ENCODE data around the gene NDUFAF5.

Gene NDUFAF5

DNA sequence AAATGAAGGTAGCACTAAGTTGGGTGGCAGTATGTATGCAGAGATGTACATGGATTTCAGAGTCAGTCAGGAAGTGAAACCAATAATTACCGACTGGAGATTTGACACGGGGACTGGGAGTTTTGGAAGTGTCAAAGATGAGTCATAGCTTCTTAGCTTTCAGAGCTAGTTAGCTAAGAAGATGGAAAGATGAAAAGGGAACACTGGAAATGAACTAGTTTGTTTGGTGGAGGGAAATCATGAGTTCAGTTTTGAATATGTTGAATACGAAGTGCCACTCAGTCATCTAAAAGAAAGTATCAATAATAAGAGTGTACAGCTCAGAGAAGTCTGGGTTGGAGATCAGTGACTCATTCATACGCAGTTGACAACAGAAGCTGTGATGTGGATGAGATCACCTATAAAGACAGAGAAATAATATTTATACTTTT lies 7.6 kb upstream of the NDUFAF5 start:
- DNase-seq (ENCODE audit: low read depth in 2 of 2) = no peak

DNA sequence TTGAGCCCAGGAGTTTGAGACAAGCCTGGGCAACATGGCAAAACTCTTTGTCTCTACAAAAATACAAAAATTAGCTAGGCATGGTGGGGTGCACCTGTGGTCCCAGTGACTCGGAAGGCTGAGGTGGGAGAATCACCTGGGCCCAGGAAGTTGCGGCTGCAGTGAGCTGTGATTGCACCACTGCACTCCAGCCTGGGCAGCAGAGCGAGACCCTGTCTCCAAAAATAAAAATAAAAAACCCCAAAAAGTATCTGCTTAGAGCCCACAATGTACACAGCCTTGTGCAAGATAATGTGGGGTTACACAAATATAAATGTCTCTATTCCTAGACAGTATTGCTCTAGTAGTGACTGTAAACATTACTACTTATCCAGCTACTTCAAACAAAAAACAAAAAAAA lies 6.0 kb upstream of the NDUFAF5 start:
- DNase-seq (ENCODE audit: low read depth in 2 of 2) = no peak

DNA sequence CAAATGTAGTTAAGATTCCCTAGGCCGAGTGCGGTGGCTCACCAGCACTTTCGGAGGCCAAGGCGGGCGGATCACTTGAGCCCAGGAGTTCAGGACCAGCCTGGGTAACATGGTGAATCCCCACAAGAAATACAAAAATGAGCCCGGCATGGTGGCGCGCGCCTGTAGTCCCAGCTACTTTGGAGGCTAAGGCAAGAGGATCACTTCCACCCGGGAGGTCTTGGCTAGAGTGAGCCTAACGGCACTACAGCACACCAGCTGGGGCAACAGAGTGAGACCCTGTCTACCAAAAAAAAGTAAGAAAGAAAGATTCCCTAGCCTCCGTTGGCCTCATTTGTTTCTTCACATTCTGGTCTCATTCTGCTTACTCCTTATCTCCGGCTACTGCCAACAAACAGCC lies 1.3 kb upstream of the NDUFAF5 start:
- DNase-seq (ENCODE audit: low read depth in 2 of 2) = no peak

DNA sequence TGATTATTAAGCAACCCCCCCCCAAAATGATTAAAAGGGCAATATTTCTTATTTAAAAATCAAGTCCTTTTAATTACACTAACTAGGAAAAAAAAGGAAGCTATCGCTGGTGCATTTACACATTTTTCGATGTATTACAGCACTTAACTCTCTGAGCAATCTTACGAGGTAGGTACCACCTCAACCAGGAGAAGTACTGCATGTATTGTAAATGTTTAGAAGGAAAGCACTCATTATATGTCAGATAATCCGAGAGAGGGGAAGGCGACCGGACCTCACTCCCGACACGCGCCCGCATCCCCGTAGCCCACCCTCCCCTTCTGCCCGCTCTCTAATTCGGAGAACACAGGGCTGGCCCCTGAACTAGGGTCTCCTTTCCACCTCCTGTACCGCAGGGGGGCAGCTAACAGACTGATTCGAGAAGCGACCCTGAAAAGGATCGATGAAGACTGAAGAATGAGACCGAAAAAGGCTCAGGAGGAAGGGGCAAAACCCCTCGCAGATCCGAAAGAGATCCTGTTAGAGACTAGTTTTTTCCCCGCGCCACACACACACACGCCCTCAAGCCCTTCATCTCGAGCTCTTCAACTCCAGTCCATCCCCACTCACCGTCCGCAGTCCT lies 446 bp upstream of the NDUFAF5 start:
- DNase-seq (ENCODE audit: low read depth in 2 of 2) = no peak

DNA sequence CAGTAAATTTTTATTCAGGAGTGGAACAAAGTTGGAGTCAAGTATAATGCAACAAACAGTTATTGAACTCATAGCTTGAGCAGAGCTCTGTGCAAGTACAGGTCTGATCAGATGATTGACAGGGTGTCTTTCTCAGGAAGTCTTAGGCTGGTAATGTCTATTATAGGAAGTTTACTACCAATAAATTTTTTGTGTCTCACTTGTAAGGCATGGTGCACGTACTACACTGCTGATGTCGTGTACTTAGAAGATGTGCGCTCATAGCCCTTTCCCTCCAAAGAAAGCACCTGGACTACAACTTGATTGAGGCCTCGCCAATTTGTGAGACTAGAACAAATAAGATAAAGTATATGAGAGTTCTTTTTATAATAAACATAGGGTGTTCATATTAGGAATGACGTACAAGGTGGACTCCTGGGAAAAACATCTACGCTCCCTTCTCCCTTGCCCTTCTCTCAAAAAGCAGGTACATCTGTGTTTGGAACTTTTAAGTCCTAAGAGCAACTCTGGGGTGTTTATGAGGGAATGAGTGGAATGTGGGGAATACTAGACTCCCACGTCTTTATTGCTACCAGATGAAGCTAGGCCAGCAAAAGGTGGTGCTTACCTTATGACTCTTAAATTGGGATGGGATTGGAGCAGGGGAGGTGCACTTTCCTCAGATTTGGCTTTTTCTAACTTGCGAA lies 1.5 kb downstream of the NDUFAF5 start:
- no peak for DNase-seq (ENCODE audit: low read depth in 2 of 2)

DNA sequence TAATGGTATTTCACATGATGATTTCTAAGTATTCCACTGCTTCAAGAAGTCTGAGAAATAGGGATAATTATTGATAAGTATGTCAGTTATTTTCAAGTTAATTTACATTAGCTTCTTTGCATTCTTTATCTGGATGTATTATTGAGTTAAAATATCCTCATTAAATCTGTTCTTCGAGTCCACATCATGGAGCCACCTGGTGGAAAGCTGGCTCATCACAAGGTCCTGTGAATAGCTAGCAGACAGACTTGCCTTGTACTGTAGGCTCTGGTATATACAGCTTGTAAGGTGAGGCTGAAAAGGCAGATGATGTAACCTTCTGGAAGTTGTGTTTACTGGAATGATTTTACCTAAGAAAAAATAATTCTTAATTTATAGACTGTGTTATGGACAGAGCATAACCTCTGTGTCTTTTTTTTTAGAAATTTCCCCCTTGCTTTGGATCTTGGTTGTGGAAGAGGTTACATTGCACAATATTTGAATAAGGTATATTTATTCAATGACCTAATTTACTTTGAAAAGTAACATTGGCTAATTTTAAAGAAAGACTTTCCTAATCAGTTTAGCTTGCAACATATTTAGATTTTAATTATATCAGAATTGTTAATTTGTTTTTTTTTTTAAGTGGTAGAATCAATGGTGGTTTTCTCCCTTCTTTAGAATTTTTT lies 3.5 kb downstream of the NDUFAF5 start:
- DNase-seq (ENCODE audit: low read depth in 2 of 2) = peak in 1 of 2 experiments; percentile 12

DNA sequence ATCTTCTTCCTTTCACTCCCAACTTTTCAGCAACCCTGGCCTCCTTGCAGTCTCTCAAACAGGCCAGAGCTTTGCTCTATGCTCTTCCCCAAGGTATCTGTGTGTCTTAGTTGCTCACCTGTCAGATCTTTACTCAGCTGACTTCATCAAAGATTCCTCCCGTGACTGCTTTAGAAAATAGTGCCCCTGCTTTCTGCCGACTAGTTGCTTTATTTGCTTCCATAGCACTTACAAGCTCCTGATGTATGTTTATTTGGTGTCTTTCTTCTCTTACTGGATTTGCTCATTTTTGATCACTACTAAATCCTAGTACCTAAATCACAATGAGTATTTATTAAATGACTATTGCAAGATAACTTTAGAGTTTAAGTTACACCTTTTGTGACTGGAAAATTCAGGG lies 5.9 kb downstream of the NDUFAF5 start:
- DNase-seq (ENCODE audit: low read depth in 2 of 2) = no peak

DNA sequence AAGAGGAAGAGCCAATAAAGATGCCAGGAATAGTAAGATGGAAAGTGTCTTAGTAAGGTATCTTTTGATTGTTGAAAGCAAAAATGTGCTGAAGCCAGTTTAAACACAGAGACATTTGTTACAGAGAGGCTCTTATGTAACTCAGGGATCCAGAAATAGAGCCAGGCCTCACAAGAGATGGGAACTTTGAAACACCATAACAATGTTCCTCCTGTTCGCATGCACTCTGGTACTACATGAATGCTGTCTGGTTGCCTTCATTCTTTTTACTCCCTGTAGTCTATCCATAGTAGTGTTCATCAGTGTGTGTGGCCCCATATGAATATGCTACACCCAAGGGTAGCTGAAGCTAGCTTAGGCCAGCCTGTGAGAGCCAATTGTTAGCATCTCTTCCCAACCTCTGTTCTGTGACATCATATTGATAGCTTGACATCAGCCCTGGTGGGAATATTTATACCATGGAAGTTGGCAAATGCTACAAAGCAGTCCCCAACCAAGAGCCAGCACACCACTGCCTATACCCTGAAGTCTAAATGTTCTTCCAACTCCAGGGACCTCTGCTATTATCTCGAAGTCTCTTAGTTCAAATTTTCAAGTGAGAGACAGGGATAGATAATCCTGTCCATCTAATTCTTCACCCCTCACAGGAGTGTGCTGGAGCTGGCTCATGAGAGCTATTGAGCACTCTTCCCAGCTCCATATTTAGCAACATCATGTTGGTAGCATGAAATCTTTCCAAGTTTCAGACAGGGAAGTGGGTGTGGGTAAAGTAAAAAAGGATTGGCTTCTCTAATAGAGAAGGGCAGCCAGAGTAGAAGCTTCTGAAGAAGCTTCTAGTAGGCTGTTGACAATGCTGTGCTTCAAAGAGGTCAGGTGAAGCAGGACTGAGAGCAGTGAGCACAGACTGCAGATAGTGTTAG lies 7.0 kb downstream of the NDUFAF5 start:
- no peak for DNase-seq (ENCODE audit: low read depth in 2 of 2)

DNA sequence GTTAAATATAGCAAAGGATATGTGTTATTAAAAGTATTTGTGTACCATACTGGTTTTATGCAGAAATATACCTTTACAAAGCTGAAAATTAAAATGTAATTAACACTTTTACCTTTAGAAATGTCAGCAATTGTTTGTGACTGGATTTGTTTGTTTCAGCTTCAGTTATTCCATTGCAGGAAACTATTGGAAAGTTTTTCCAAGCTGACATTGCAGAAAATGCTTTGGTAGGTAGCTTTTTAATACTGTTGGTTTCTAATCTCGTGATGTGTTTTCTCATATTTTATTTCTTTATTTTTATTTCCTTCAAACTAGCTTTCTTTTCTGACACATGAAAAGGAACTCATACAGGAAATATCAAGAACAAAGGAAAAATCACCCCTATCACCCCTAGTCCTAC lies 8.2 kb downstream of the NDUFAF5 start:
- DNase-seq (ENCODE audit: low read depth in 2 of 2) = no peak

DNA sequence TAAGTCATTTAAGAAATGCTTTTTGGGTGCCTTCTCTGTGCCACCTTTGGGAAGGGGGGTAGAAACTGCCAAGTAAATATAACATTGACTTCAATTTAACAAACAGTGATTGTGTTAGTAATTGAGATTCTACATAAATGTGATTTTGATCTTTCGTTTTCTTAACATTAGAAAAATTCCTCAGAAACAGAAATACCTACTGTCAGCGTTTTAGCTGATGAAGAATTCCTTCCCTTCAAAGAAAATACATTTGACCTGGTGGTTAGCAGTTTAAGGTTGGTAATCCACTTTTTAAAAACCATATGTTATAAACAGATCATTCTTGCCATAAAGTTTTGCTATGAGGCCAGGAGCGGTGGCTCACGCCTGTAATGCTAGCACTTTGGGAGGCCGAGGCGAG lies 9.8 kb downstream of the NDUFAF5 start:
- no peak for DNase-seq (ENCODE audit: low read depth in 2 of 2)

DNA sequence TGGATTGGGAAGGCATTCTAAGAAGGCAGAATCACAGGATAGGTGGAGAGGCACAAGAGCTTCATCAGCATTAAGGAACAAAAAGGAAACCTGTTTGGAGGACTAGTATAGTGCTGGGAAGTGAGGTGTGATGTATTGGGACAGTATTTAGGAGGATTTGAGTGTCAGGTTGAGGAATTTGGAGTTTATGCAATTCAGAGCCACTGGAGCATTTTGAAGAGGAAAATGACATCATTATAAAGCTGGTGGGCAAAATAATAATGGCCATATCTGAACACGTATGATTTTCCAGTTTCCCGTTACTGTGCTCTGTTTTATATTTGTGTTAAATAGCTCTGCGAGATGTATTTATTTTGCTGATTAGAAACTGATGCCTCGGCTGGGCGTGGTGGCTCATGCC lies 14.2 kb downstream of the NDUFAF5 start:
- DNase-seq (ENCODE audit: low read depth in 2 of 2) = no peak

DNA sequence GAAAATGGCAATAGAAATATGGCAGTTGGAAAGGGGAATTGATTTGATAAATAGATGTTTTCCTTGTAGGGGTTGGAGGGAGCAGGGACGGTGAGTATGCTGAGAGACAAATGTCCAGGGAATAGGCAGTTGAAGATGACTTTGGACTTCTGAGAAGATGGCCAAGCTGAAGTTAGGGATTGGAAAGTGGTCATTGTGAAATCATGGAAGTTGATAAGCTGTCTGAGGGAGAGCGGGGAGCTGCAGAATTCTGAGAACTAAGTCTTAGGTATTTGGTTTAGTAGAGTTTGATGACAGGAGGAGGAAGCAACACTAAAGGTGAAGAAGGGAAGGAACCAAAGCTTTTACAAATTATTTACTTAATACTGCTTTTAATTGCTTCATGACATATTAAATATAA lies 15.1 kb downstream of the NDUFAF5 start:
- no peak for DNase-seq (ENCODE audit: low read depth in 2 of 2)

DNA sequence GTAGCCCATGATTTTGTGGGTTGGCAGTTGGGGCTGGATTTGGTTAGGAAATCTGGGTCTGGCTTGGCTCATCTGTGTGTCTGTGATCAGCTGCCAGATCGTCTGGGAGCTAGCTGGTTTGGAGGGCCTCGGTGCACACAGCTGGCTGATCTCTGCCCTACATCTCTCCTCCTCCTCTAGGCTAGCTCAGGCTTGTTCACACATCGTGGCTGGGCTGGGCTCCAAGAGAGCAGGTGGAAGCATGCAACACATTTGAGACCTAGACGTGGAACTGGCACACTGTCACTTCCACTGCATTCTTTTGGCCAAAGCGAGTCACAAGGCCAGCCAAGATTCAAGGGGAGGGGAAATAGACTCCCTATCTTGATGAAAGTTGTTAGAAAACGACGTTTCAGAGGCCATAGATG lies 15.9 kb downstream of the NDUFAF5 start:
- DNase-seq (ENCODE audit: low read depth in 2 of 2) = peak; percentile 24 to 32

DNA sequence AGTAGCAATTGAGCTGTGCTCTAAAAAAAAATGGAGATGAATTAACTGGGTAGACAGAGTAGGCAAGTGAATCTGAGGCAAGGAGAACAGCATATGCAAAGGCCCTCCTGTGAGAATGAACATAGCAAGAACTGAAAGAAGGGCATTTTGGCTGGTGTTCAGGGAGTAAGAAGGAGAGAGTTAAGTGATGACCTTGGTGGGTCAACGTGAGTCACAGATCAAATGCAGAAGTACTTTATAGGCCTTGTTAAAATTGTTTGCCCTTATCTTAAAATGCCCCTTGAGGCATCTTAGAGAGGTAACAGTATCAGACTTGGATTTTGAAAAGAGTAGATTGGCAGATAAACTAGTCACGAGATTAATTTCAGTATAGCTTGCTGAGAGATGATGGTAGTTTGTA lies 24.5 kb downstream of the NDUFAF5 start:
- DNase-seq (ENCODE audit: low read depth in 2 of 2) = no peak

DNA sequence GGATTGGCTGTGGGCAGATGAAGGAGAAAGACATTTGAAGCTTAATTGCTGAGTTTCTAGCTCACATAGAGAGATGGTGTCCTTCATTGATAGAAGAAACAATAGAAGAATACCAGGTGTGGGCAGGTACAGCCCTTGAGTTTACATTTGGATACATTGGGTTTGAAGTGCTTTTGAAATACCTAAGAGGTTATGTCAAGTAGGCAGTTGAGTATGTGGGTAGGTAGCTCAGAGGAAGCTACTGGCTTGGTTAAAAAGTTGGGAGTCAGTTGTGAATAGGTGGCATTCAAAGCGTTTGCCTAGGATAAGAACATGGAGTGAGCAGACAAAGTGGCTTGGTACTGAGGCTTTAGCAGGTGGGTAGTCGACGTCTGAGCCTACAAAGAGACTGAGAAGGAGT lies 25.0 kb downstream of the NDUFAF5 start:
- no peak for DNase-seq (ENCODE audit: low read depth in 2 of 2)

DNA sequence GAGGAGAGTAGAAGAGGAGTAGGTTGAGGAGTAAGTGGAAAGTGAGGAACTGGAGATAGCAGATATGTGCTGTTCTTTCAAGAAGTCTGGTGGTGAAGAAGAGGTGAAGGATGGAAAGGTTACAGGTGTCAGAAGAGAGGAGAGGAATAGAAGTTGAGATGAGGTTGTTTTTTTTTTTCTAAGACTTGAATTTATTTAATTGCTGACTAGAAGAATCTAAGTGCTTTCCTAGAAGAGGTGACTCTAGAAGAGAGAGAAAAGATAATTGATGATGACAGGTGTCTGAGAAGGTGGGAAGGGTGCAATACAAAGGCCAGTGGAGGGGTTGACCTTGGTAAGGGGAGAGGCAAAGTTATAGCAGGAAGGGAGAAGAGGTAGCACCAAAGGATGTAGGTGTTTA lies 25.6 kb downstream of the NDUFAF5 start:
- no peak for DNase-seq (ENCODE audit: low read depth in 2 of 2)

DNA sequence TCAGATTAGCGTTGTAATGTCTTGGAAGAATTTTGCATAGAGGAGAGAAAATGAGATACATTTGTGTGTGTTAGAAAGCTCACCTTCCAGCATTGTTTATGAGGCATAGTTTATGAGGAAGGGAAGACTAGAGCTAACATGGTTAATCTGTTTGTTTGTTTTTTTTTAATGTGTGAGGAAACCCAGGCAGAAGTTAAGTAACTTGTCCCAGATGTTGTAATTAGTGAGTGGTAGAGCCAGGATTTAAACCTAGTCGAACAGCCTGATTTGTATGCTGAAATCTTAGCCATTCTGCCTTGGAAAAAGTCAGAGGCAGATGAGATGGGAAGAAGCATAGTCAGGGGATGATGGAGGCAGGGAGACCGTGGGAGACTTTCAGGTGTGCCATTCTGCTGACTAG lies 29.1 kb downstream of the NDUFAF5 start:
- DNase-seq (ENCODE audit: low read depth in 2 of 2) = no peak

DNA sequence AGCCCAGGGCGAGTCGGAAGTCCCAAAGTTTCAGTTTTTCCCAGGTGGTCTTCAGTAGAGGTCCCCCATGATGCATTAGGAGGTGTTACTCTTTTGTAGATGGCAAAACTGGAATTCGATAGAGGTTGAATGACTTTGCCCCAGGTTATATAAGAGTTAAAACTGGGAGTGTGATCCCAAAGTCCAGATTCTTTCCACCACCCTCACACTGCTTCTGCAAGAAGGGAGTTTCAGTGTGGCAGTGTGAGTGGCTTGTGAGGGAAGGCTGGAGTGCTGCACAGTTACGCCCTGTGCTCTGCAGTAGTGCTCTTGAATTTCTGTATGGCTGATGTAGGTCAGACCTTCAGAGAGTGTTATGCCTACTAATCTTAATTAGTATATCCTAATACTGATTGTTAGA lies 29.8 kb downstream of the NDUFAF5 start:
- no peak for DNase-seq (ENCODE audit: low read depth in 2 of 2)

DNA sequence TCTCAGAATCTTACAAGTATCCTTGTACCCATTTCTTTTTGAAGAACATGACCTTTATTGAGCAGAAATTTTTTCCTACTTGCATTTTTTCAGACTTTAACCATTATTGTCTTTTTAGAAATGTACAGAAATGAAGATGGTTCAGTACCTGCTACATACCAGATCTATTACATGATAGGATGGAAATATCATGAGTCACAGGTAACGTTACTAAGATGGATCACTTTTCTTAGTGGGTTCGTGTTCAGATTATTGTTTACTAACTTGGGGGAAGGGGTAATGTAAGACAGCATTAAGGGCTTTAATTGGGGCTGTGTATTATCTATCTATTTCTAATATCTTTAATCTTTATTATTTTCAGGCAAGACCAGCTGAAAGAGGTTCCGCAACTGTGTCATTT lies 31.9 kb downstream of the NDUFAF5 start:
- no peak for DNase-seq (ENCODE audit: low read depth in 2 of 2)

DNA sequence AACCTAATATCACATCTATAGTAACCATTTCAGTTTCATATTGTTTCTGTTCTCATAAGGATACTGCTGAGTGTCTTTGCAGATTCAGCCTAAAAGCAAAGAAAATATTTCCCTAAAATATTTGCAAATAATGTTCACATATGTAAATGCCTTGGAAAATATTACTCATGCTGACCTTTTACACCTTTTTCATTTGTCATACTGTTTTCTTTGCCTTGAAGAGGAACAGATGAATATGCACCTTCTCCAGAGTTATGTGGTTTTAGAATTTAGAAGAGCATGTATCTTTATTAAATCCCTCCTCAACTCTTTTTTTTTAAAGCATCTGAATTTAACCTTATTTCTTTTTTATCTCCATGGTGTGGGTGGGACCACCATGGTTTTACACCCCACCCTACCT lies 32.5 kb downstream of the NDUFAF5 start:
- DNase-seq (ENCODE audit: low read depth in 2 of 2) = no peak

DNA sequence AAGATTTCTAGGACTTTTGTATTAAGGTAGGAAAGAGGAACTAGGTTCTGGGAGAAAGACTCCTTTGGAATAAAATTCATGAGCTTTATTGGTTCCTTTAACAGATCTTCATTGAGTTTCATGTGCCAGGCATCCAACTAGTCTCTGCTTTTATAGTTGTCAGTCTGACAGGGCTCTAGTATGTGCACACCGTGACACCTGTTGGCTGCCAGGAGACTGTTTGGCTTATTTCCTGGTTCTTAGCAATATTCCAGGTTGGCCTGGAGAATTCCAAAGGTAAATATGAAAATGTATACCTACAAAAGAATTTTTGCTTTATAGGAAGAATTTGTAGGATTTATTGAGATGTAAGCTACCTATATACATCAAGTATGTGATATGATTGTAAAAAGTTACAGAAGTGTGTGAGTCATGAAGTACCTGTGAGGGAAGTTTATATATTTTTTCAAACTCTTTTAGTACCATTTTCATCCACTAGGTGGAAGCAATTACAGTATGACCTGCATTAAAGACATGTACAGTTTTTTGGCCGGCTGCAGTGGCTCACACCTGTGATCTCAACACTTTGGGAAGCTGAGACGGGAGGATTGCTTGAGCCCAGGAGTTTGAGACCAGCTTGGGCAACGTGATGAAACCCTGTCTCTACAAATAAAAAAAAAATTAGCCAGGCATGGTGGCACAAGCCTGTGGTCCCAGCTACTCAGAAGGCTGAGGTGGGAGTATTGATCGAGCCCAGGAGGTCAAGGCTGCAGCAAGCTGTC lies 35.2 kb downstream of the NDUFAF5 start:
- DNase-seq (ENCODE audit: low read depth in 2 of 2) = peak in 1 of 2 experiments; percentile 10
